Transverse colon (tissue), 4 donors: ENCODE results near the gene MTRF1L. TPM values are rescaled to one million over a fixed set of nuclear protein-coding genes. Genes with fewer than 3 reads are reported as not detected.

Source experiments
- DNase-seq: peaks from one replicate; pipeline ENCODE4 v3.0.0-alpha.2; 2019
- H3K27ac ChIP-seq, 4 donors: fragments of 200-600 bp; sonication (generic); 2 replicates each; pipeline ENCODE4 v1.5.1; 2016 to 2018; ENCODE audit warnings: inconsistent platforms in 4 of 4
- H3K27me3 ChIP-seq: fragments of 200-600 bp; sonication (generic); 2 replicates; pipeline ENCODE4 v1.5.1; 2017; ENCODE audit warnings: inconsistent platforms
- H3K36me3 ChIP-seq, 4 donors: fragments of 200-600 bp; sonication (generic); 2 replicates each; pipeline ENCODE4 v1.5.1; 2017 to 2019; ENCODE audit warnings: inconsistent platforms in 4 of 4
- H3K4me1 ChIP-seq, 4 donors: fragments of 200-600 bp; sonication (generic); 2 replicates each; pipeline ENCODE4 v1.5.1; 2017 to 2020; ENCODE audit warnings: inconsistent platforms in 4 of 4
- H3K4me3 ChIP-seq, 4 donors: fragments of 200-600 bp; sonication (generic); 1 replicate in 1 of 4; 2 replicates in 3 of 4; pipeline versions ENCODE4 v1.5.1 to v1.6.1; 2017 to 2019; ENCODE audit warnings: inconsistent platforms in 4 of 4
- H3K9me3 ChIP-seq, 2 donors: fragments of 200-600 bp; sonication (generic); 2 replicates each; pipeline ENCODE4 v1.5.1; 2017 to 2019; ENCODE audit warnings: inconsistent platforms in 2 of 2
- CTCF ChIP-seq, 5 experiments: fragments of 200-600 bp in 3 of 5; fragments of 450-650 bp in 2 of 5; sonication (generic) in 3 of 5; IDR thresholded peaks; 1 replicate in 2 of 5; 2 replicates in 3 of 5; pipeline ENCODE4 v1.5.1; 2016 to 2017; ENCODE audit warnings: antibody characterized with exemption in 5 of 5, inconsistent platforms in 3 of 5, mild to moderate bottlenecking in 2 of 5, moderate library complexity in 1 of 5
- EP300 ChIP-seq: sonication (generic); formaldehyde crosslinking; IDR thresholded peaks from one replicate; pipeline ENCODE4 v1.6.1; 2017; ENCODE audit warnings: antibody characterized with exemption, low read depth
- POLR2A ChIP-seq: fragments of 450-650 bp; IDR thresholded peaks from one replicate; pipeline ENCODE4 v1.6.1; 2016; ENCODE audit warnings: antibody characterized with exemption, mild to moderate bottlenecking, moderate library complexity
- POLR2AphosphoS5 ChIP-seq, 3 donors: sonication (generic); formaldehyde crosslinking; IDR thresholded peaks; one replicate each; pipeline ENCODE4 v1.6.1; 2016; ENCODE audit warnings: antibody characterized with exemption in 3 of 3
- WGBS, 2 donors: methylation state at CpG; one replicate each; pipeline ENCODE4 v1.1.5; 2018; ENCODE audit warnings: low coverage in 1 of 2; 5-methylcytosine and 5-hydroxymethylcytosine counted together
- in situ Hi-C, 4 donors: fragments of 200-750 bp; cut with MboI; loops; one replicate each; pipeline versions ENCODE4 v1.15.0 to v1.15.1; 2017; ENCODE audit warnings: low sequenced_read_pairs in 3 of 4, low pct_ligation_motif_present in 1 of 4, low pct_unique_long_range_greater_than_20kb in 1 of 4
- intact Hi-C: fragments of 100-400 bp; cut with DNase I; formaldehyde crosslinking; loops from one replicate; pipeline ENCODE4 v1.15.1; 2023; ENCODE audit warnings: low total_unique reads
- total RNA-seq, 4 donors: library from RNA; depleted of rRNA; stranded (reverse); fragments of >200 nt; gene quantifications; one replicate each; pipeline ENCODE4 v1.1.0, GENCODE V29; 2016

Gene MTRF1L
- total RNA-seq, 4 donors from 2014 or later = 3.6 to 17.1 (median 15.9) TPM

- TF ChIP-seq EP300 = no peak
- TF ChIP-seq POLR2A = no peak
- TF ChIP-seq CTCF (IDR thresholded peaks at IDR 0.05) = no peak
- no peak for TF ChIP-seq POLR2AphosphoS5 (IDR thresholded peaks at IDR 0.05)
- no peak overlapping the region for H3K4me3 ChIP-seq
- H3K27me3 ChIP-seq = peaks cover 17% of the 10 kb centered on the region
- DNase-seq = no peak
- no peak overlapping the region for H3K27ac ChIP-seq
- in situ Hi-C loops (loop anchor here in 1 of 4 donors (10.0 kb wide), 1 partner anchor 75 kb away; no protein-coding TSS in a partner anchor), intact Hi-C loops (loop anchor here (10.0 kb wide), 1 partner anchor 85 kb away; no protein-coding TSS in a partner anchor)
- H3K36me3 ChIP-seq = no peaks in the 10 kb centered on the region
- WGBS, 2 donors = 75 to 78% methylated on average over 3 of the region's 3 CpGs
- no peaks in the 10 kb centered on the region for H3K9me3 ChIP-seq
- peaks cover 0 to 5% (median 0%) of the 10 kb centered on the region in 4 donors for H3K4me1 ChIP-seq
These were observed 52.3 kb downstream of the MTRF1L start for GRCh38 chr6:152950240-152950639.

- Histone ChIP-seq H3K4me3 (no peak overlapping the region), H3K27ac (no peak overlapping the region), H3K4me1 (peaks cover 0 to 5% (median 0%) of the 10 kb centered on the region in 4 donors), H3K9me3 (no peaks in the 10 kb centered on the region), H3K36me3 (no peaks in the 10 kb centered on the region), H3K27me3 (peaks cover 17% of the 10 kb centered on the region)
- TF ChIP-seq POLR2AphosphoS5 (IDR thresholded peaks at IDR 0.05) (no peak), CTCF (IDR thresholded peaks at IDR 0.05) (peak; percentile 37 to 59 (median 53)), EP300 (no peak), POLR2A (no peak)
- WGBS, 2 donors = 32 to 34% methylated on average over 7 to 9 of the region's 9 CpGs
- intact Hi-C loops (no loop called here), in situ Hi-C loops (no loop called here)
- no peak for DNase-seq
These were observed 54.2 kb downstream of the MTRF1L start for GRCh38 chr6:152948150-152948768.

GRCh38 chr6:152946995-152947394 is 55.5 kb downstream of the MTRF1L start:
- no peak for DNase-seq
- intact Hi-C loops = no loop called here
- H3K27ac ChIP-seq = no peak overlapping the region
- H3K9me3 ChIP-seq = no peaks in the 10 kb centered on the region
- in situ Hi-C loops = no loop called here
- H3K4me3 ChIP-seq = no peak overlapping the region
- no peaks in the 10 kb centered on the region for H3K36me3 ChIP-seq
- 65 to 83% methylated on average over 2 of the region's 2 CpGs for WGBS, 2 donors
- H3K4me1 ChIP-seq = peaks cover 0 to 5% (median 0%) of the 10 kb centered on the region in 4 donors
- H3K27me3 ChIP-seq = peaks cover 17% of the 10 kb centered on the region
- TF ChIP-seq CTCF (IDR thresholded peaks at IDR 0.05) (no peak), POLR2AphosphoS5 (IDR thresholded peaks at IDR 0.05) (no peak), EP300 (no peak), POLR2A (no peak)

GRCh38 chr6:152946484-152946883 is 56.0 kb downstream of the MTRF1L start:
- Histone ChIP-seq H3K27ac (no peak overlapping the region), H3K4me1 (peaks cover 0 to 5% (median 0%) of the 10 kb centered on the region in 4 donors), H3K9me3 (no peaks in the 10 kb centered on the region), H3K27me3 (peaks cover 16% of the 10 kb centered on the region), H3K4me3 (no peak overlapping the region), H3K36me3 (no peaks in the 10 kb centered on the region)
- intact Hi-C loops (no loop called here), in situ Hi-C loops (no loop called here)
- no peak for DNase-seq
- TF ChIP-seq POLR2AphosphoS5 (IDR thresholded peaks at IDR 0.05) = no peak
- no peak for TF ChIP-seq EP300
- TF ChIP-seq CTCF (IDR thresholded peaks at IDR 0.05) = no peak
- no peak for TF ChIP-seq POLR2A
- 54 to 64% methylated on average over 3 of the region's 3 CpGs for WGBS, 2 donors
